Neural cell (in vitro differentiated cells): ENCODE results near the gene NPHP4. TPM values are rescaled to one million over a fixed set of nuclear protein-coding genes. Genes with fewer than 3 reads are reported as not detected.

Experiments used
- H2AFZ ChIP-seq: fragments of 200-600, 300-800 bp; sonication (generic), shearing (Covaris generic); 2 replicates; pipeline ENCODE4 v1.6.0; 2014; ENCODE audit warnings: low read depth, mild to moderate bottlenecking, antibody characterized with exemption, low read length, moderate library complexity
- H3F3A ChIP-seq: fragments of 200-600 bp; shearing (Covaris generic); 2 replicates; pipeline ENCODE4 v1.6.1; 2016; ENCODE audit warnings: mild to moderate bottlenecking, moderate library complexity, mixed read lengths, antibody characterized with exemption, low read length; ENCODE audit not compliant: insufficient read depth, poor library complexity, severe bottlenecking
- H3K27ac ChIP-seq: fragments of 200-600, 300-800 bp; sonication (generic), shearing (Covaris generic); 2 replicates; pipeline ENCODE4 v1.5.1; 2014; ENCODE audit warnings: mild to moderate bottlenecking, low read length, moderate library complexity
- H3K27me3 ChIP-seq: fragments of 300-800, 200-600 bp; sonication (generic), shearing (Covaris generic); 2 replicates; pipeline ENCODE4 v1.6.0; 2014; ENCODE audit warnings: mild to moderate bottlenecking, low read depth, low read length, moderate library complexity; ENCODE audit not compliant: insufficient read depth
- H3K36me3 ChIP-seq: fragments of 300-800, 200-600 bp; sonication (generic), shearing (Covaris generic); 2 replicates; pipeline ENCODE4 v1.5.1; 2014; ENCODE audit warnings: mild to moderate bottlenecking, antibody characterized with exemption, low read length, moderate library complexity; ENCODE audit not compliant: insufficient read depth
- H3K4me2 ChIP-seq: fragments of 300-800, 200-600 bp; sonication (generic), shearing (Covaris generic); 2 replicates; pipeline ENCODE4 v1.6.0; 2014; ENCODE audit warnings: mild to moderate bottlenecking, low read length
- H3K4me3 ChIP-seq: fragments of 300-800, 200-600 bp; sonication (generic), shearing (Covaris generic); 2 replicates; pipeline ENCODE4 v1.5.1; 2014; ENCODE audit warnings: mild to moderate bottlenecking, low read length, moderate library complexity
- H3K79me2 ChIP-seq: fragments of 200-600 bp; shearing (Covaris generic); replicated peaks from 2 replicates; pipeline ENCODE4 v1.6.0; 2014; ENCODE audit warnings: mild to moderate bottlenecking, low read length, moderate library complexity; ENCODE audit not compliant: insufficient read depth
- H3K9ac ChIP-seq: fragments of 300-800, 200-600 bp; sonication (generic), shearing (Covaris generic); 2 replicates; pipeline ENCODE4 v1.6.1; 2016; ENCODE audit warnings: mild to moderate bottlenecking, low read length, mixed read lengths
- H3K9me2 ChIP-seq: fragments of 200-600 bp; shearing (Covaris generic); 2 replicates; pipeline ENCODE4 v1.6.1; 2016; ENCODE audit warnings: mild to moderate bottlenecking, low read length, mixed read lengths; ENCODE audit not compliant: insufficient read depth
- H3K9me3 ChIP-seq: fragments of 200-600, 300-800 bp; sonication (generic), shearing (Covaris generic); 2 replicates; pipeline ENCODE4 v1.6.1; 2016; ENCODE audit warnings: mild to moderate bottlenecking, mixed run types, low read length, moderate library complexity, mixed read lengths
- H4K20me1 ChIP-seq: fragments of 200-600 bp; shearing (Covaris generic); 2 replicates; pipeline ENCODE4 v1.6.1; 2016; ENCODE audit warnings: mild to moderate bottlenecking, mixed run types; ENCODE audit not compliant: insufficient read depth
- CTCF ChIP-seq: fragments of 450-650 bp; IDR thresholded peaks from 2 replicates; pipeline ENCODE4 v1.5.1; 2014; ENCODE audit warnings: antibody characterized with exemption, mild to moderate bottlenecking, moderate library complexity; ENCODE audit not compliant: poor library complexity, severe bottlenecking
- EP300 ChIP-seq: fragments of 450-650 bp; conservative IDR thresholded peaks from 2 replicates; pipeline ENCODE4 v1.6.1; 2014; ENCODE audit warnings: antibody characterized with exemption, mild to moderate bottlenecking, moderate library complexity; ENCODE audit not compliant: poor library complexity, severe bottlenecking
- EZH2 ChIP-seq: fragments of 200-600, 300-800 bp; shearing (Covaris generic), sonication (generic); IDR thresholded peaks from 2 replicates; pipeline ENCODE4 v1.6.1; 2014; ENCODE audit warnings: antibody characterized with exemption, low read length, borderline replicate concordance, mild to moderate bottlenecking; ENCODE audit not compliant: insufficient read depth, poor library complexity, severe bottlenecking
- MXI1 ChIP-seq: fragments of 450-650 bp; conservative IDR thresholded peaks from 2 replicates; pipeline ENCODE4 v1.6.1; 2014; ENCODE audit warnings: antibody characterized with exemption, mild to moderate bottlenecking; ENCODE audit not compliant: poor library complexity, severe bottlenecking
- POLR2AphosphoS5 ChIP-seq: IDR thresholded peaks from 2 replicates; pipeline ENCODE4 v1.6.1; 2012
- RAD21 ChIP-seq: fragments of 450-650 bp; conservative IDR thresholded peaks from 2 replicates; pipeline ENCODE4 v1.6.1; 2014; ENCODE audit warnings: antibody characterized with exemption, mild to moderate bottlenecking, moderate library complexity
- REST ChIP-seq: IDR thresholded peaks from 2 replicates; pipeline ENCODE4 v1.6.1; 2012; ENCODE audit warnings: borderline replicate concordance
- SMC3 ChIP-seq: fragments of 450-650 bp; conservative IDR thresholded peaks from 2 replicates; pipeline ENCODE4 v1.6.1; 2014; ENCODE audit warnings: antibody characterized with exemption, mild to moderate bottlenecking, moderate library complexity; ENCODE audit not compliant: poor library complexity
- TAF1 ChIP-seq: IDR thresholded peaks from 2 replicates; pipeline ENCODE4 v1.6.1; 2012; ENCODE audit warnings: low read depth
- polyA plus RNA-seq: library from polyadenylated mRNA; depleted of rRNA; stranded (reverse); fragments of >200 nt; gene quantifications from 2 replicates; pipeline ENCODE4 v1.2.3, GENCODE V29; 2014

Gene NPHP4
- polyA plus RNA-seq, 1 donor from 2014 or later, result 17.1 TPM

DNA sequence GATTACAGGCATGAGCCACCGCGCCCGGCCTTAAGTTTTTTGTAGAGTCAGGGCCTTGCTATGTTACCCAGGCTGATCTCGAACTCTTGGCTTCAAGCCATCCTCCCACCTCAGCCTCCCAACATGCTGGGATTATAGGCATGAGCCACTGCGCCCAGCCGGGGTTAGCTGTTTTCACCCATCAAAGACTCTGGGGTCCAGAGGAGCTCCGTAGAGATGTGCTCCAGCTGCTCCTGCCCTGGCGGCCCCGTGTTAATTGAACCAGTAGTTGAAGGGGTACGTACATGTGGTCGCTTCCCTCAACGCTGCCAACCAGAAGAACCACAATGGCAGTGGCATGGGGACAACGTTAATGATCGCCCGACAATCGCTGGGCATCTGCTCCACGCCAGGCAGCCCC is 72.0 kb downstream of the NPHP4 start:
- no peak overlapping the region for H3K4me2 ChIP-seq

GRCh38 chr1:5918275-5918649 is 74.0 kb downstream of the NPHP4 start:
- H3K9me3 ChIP-seq, result no peaks in the 10 kb centered on the region
- no peak overlapping the region for H2AFZ ChIP-seq
- no peaks in the 10 kb centered on the region for H3F3A ChIP-seq
- no peak overlapping the region for H3K4me2 ChIP-seq
- no peak overlapping the region for H3K4me3 ChIP-seq
- H3K79me2 ChIP-seq, result no peaks in the 10 kb centered on the region
- TF ChIP-seq RAD21, result no peak
- TF ChIP-seq SMC3, result no peak
- TF ChIP-seq EZH2, result no peak
- TF ChIP-seq MXI1, result no peak
- no peak for TF ChIP-seq POLR2AphosphoS5
- TF ChIP-seq CTCF, result no peak
- TF ChIP-seq TAF1, result no peak
- no peak for TF ChIP-seq EP300
- H3K36me3 ChIP-seq, result no peaks in the 10 kb centered on the region
- H3K9me2 ChIP-seq, result no peaks in the 10 kb centered on the region
- no peaks in the 10 kb centered on the region for H3K27me3 ChIP-seq
- no peaks in the 10 kb centered on the region for H4K20me1 ChIP-seq
- no peak overlapping the region for H3K9ac ChIP-seq
- H3K27ac ChIP-seq, result no peak overlapping the region

More for the DNA sequence above, 72.0 kb downstream of the NPHP4 start:
- no peaks in the 10 kb centered on the region for H3K79me2 ChIP-seq
- H3K27ac ChIP-seq, result no peak overlapping the region
- no peak overlapping the region for H3K4me3 ChIP-seq
- H4K20me1 ChIP-seq, result no peaks in the 10 kb centered on the region
- H3K9ac ChIP-seq, result no peak overlapping the region
- H3K27me3 ChIP-seq, result no peaks in the 10 kb centered on the region
- H2AFZ ChIP-seq, result no peak overlapping the region
- no peaks in the 10 kb centered on the region for H3K9me2 ChIP-seq
- H3K9me3 ChIP-seq, result no peaks in the 10 kb centered on the region
- H3F3A ChIP-seq, result no peaks in the 10 kb centered on the region
- TF ChIP-seq EZH2 (no peak), EP300 (no peak), CTCF (no peak), RAD21 (no peak), SMC3 (no peak), MXI1 (no peak)
- no peaks in the 10 kb centered on the region for H3K36me3 ChIP-seq

GRCh38 chr1:5917591-5918274 is 74.5 kb downstream of the NPHP4 start:
- Histone ChIP-seq H3K9me2 (no peaks in the 10 kb centered on the region), H3K9me3 (no peaks in the 10 kb centered on the region), H2AFZ (no peak overlapping the region), H3F3A (no peaks in the 10 kb centered on the region), H3K27me3 (no peaks in the 10 kb centered on the region), H4K20me1 (no peaks in the 10 kb centered on the region), H3K4me2 (no peak overlapping the region), H3K27ac (no peak overlapping the region), H3K4me3 (no peak overlapping the region), H3K9ac (no peak overlapping the region), H3K79me2 (no peaks in the 10 kb centered on the region), H3K36me3 (no peaks in the 10 kb centered on the region)
- TF ChIP-seq SMC3 (no peak), RAD21 (no peak), EP300 (no peak), REST (no peak), MXI1 (no peak), EZH2 (no peak), CTCF (no peak)
